Mucosa of descending colon (tissue), 3 donors: ENCODE results near the gene CALU. TPM values are rescaled to one million over a fixed set of nuclear protein-coding genes. Genes with fewer than 3 reads are reported as not detected.

Experiments
- ATAC-seq: fragments of 200-7000 bp; cut with Tn5 transposase; one replicate; pipeline ENCODE4 v1.9.1; 2020; ENCODE audit warnings: mild to moderate bottlenecking, moderate library complexity
- DNase-seq, 3 donors: peaks; one replicate each; pipeline ENCODE4 v3.0.0-alpha.2; 2020
- H3K36me3 ChIP-seq: fragments of 200-600 bp; one replicate; pipeline ENCODE4 v1.8.0; 2021; ENCODE audit warnings: low read depth, mild to moderate bottlenecking
- H3K4me1 ChIP-seq: fragments of 200-600 bp; one replicate; pipeline ENCODE4 v1.8.0; 2021; ENCODE audit warnings: low read depth, mild to moderate bottlenecking
- H3K4me3 ChIP-seq: fragments of 200-600 bp; one replicate; pipeline ENCODE4 v1.8.0; 2021; ENCODE audit warnings: mild to moderate bottlenecking
- H3K9me3 ChIP-seq: fragments of 200-600 bp; one replicate; pipeline ENCODE4 v1.8.0; 2021; ENCODE audit warnings: mild to moderate bottlenecking
- CTCF ChIP-seq: fragments of 200-600 bp; IDR thresholded peaks from one replicate; pipeline ENCODE4 v1.8.0; 2022; ENCODE audit warnings: antibody characterized with exemption, mild to moderate bottlenecking
- intact Hi-C, 2 donors: fragments of 100-400 bp; cut with DNase I in 1 of 2; cut with micrococcal nuclease in 1 of 2; formaldehyde crosslinking; loops; one replicate each; pipeline versions ENCODE4 v1.11.0 to v1.11.1; 2022; cut with DNase I, micrococcal nuclease
- total RNA-seq, 3 donors: library from RNA; stranded (reverse); fragmentation: NEBNext Ultra II Directional in 2 of 3; extraction: Animal tissue kit (Norgen Biotek cat#: 25700) in 2 of 3; gene quantifications; one replicate each; pipeline versions ENCODE4 v1.2.1 to v1.2.4, GENCODE V29; 2021 to 2023
- donor health status: DM: no; HTN: no; CAD: no; lungs with moderate emphysema.
- donor health status: DM: no; HTN: no; CAD: no.
- donor health status: DM: no; HTN: yes; CAD: no.

Gene CALU
- total RNA-seq, 3 donors from 2014 or later: 20.6 to 133 (median 54.4) TPM

GRCh38 chr7:128742206-128742605 lies 3.0 kb downstream of the CALU start:
- intact Hi-C loops: no loop called here
- no peak for DNase-seq
- Histone ChIP-seq H3K4me3 (no peak overlapping the region), H3K4me1 (peaks cover 25% of the 10 kb centered on the region), H3K36me3 (no peaks in the 10 kb centered on the region), H3K9me3 (no peaks in the 10 kb centered on the region)
- TF ChIP-seq CTCF: no peak
- ATAC-seq: no peak

GRCh38 chr7:128743112-128743772 lies 4.1 kb downstream of the CALU start:
- ATAC-seq (no peak), DNase-seq (no peak)
- intact Hi-C loops: no loop called here
- TF ChIP-seq CTCF: no peak
- no peaks in the 10 kb centered on the region for H3K9me3 ChIP-seq
- H3K4me1 ChIP-seq: peaks cover 21% of the 10 kb centered on the region
- no peaks in the 10 kb centered on the region for H3K36me3 ChIP-seq
- no peak overlapping the region for H3K4me3 ChIP-seq

- no peak for TF ChIP-seq CTCF
- Histone ChIP-seq H3K4me1 (peaks cover 17% of the 10 kb centered on the region), H3K9me3 (no peaks in the 10 kb centered on the region), H3K36me3 (no peaks in the 10 kb centered on the region), H3K4me3 (no peak overlapping the region)
- DNase-seq (no peak), ATAC-seq (no peak)
- intact Hi-C loops: no loop called here
Observed at GRCh38 chr7:128744366-128744905, 5.3 kb downstream of the CALU start.

GRCh38 chr7:128745706-128746105 lies 6.5 kb downstream of the CALU start:
- intact Hi-C loops: no loop called here
- ATAC-seq (no peak), DNase-seq (no peak)
- Histone ChIP-seq H3K36me3 (no peaks in the 10 kb centered on the region), H3K4me3 (no peak overlapping the region), H3K4me1 (peaks cover 9% of the 10 kb centered on the region), H3K9me3 (no peaks in the 10 kb centered on the region)
- TF ChIP-seq CTCF: no peak

GRCh38 chr7:128747327-128748079 lies 8.3 kb downstream of the CALU start:
- Histone ChIP-seq H3K4me1 (no peaks in the 10 kb centered on the region), H3K4me3 (no peak overlapping the region), H3K36me3 (no peaks in the 10 kb centered on the region), H3K9me3 (no peaks in the 10 kb centered on the region)
- intact Hi-C loops: no loop called here
- TF ChIP-seq CTCF: no peak
- DNase-seq (no peak), ATAC-seq (no peak)
